ENCODE data around the gene COL20A1.

DNA sequence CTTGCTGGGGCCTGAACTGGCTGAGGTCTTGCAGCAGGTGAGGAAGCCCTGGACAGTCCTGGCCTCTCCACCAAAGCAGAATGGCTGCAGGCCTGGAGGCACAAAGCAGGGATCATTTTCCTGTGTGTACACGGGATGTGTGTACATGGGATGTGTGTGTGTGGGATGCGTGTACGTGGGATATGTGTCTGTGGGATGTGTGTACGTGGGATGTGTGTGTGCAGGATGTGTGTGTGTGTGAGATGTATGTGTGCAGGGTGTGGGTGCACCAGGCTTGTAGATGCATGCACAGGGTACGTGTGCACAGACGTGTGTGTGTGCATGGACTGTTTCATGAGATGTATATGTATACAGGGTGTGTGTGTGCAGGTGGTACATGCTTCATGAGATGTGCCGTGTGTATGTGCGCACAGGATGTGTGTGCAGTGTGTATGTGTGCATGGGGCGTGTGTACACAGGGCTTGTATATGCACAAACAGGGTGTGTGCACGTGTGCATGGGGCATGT is 76.1 kb downstream of the COL20A1 start:
- TF ChIP-seq CTCF (IDR thresholded peaks at IDR 0.05; ENCODE audit: insufficient read depth, low read depth, low read length) (no peak), EZH2 (IDR thresholded peaks at IDR 0.05; ENCODE audit: insufficient read depth, low read length) (no peak)
